ENCODE data around the gene THRA. TPM values are rescaled to one million over a fixed set of nuclear protein-coding genes. Genes with fewer than 3 reads are reported as not detected.

Gene THRA
- total and polyA plus RNA-seq, 11 donors: 50.6 to 105 (median 69.8) TPM

GRCh38 chr17:40072040-40072734, 9.4 kb downstream of the THRA start:
- DNase-seq (peak; percentile 68 to 90 (median 83)), ATAC-seq (peak; percentile 33 to 57 (median 46))
- H3K4me1 ChIP-seq: peaks cover 46 to 100% (median 96%) of the 10 kb centered on the region in 12 donors
- H3K9me3 ChIP-seq: no peaks in the 10 kb centered on the region
- no peaks in the 10 kb centered on the region for H3K27me3 ChIP-seq
- H3K27ac ChIP-seq: peak overlapping the region; percentile 79 to 100 (median 95)
- peaks cover 0 to 22% (median 9%) of the 10 kb centered on the region in 9 donors for H3K36me3 ChIP-seq
- intact Hi-C loops (cut with DNase I): no loop called here
- WGBS, 4 donors: 5 to 17% (median 14%) methylated on average over 9 to 19 of the region's 19 CpGs
- TF ChIP-seq, protein P1, sequence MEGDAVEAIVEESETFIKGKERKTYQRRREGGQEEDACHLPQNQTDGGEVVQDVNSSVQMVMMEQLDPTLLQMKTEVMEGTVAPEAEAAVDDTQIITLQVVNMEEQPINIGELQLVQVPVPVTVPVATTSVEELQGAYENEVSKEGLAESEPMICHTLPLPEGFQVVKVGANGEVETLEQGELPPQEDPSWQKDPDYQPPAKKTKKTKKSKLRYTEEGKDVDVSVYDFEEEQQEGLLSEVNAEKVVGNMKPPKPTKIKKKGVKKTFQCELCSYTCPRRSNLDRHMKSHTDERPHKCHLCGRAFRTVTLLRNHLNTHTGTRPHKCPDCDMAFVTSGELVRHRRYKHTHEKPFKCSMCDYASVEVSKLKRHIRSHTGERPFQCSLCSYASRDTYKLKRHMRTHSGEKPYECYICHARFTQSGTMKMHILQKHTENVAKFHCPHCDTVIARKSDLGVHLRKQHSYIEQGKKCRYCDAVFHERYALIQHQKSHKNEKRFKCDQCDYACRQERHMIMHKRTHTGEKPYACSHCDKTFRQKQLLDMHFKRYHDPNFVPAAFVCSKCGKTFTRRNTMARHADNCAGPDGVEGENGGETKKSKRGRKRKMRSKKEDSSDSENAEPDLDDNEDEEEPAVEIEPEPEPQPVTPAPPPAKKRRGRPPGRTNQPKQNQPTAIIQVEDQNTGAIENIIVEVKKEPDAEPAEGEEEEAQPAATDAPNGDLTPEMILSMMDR (IDR thresholded peaks at IDR 0.05): no peak
- no peak for TF ChIP-seq POLR2A (IDR thresholded peaks at IDR 0.05)
- peak overlapping the region in 9 of 12 donors; percentile 5 to 54 (median 35) for H3K4me3 ChIP-seq

DNA sequence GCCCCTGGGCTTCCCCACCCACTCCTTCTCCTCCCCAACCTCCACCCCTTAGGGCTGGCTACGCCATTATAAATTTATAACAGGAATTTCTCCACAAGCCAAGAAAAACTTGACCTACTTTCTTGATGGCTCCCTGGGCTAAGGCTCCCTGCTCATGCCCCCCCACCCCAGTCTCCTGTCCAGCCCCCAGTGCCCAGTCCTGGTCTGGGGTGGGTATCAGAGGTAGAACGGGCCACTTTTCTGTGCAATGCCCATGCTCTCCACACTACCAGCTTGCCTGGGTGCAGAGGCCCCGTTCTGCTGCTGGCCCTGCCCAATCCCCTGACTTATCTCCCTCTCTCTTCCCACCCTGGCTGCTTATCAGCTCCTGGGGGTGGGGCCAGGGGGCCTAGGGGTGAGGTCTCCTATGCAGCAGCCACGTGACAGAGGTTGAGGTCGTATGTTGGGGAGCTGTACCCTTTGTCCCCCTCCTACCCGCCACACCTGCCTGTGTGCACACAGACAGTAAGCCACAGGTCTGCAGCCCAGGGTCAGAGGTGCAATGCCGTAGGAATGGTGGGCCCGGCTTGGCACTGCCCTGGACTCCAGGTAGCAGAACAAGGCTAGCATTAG, 10.1 kb downstream of the THRA start:
- intact Hi-C loops (cut with DNase I): no loop called here
- no peaks in the 10 kb centered on the region for H3K27me3 ChIP-seq
- peak overlapping the region in 7 of 12 donors; percentile 21 to 54 (median 40) for H3K4me3 ChIP-seq
- TF ChIP-seq POLR2A (IDR thresholded peaks at IDR 0.05): no peak
- TF ChIP-seq, protein P1 (IDR thresholded peaks at IDR 0.05): no peak
- ATAC-seq (peak in 1 of 4 donors; percentile 1), DNase-seq (peak in 3 of 5 donors; percentile 37 to 59 (median 47))
- peaks cover 0 to 29% (median 15%) of the 10 kb centered on the region in 9 donors for H3K36me3 ChIP-seq
- peak overlapping the region; percentile 79 to 100 (median 95) for H3K27ac ChIP-seq
- H3K9me3 ChIP-seq: no peaks in the 10 kb centered on the region
- H3K4me1 ChIP-seq: peaks cover 46 to 100% (median 91%) of the 10 kb centered on the region in 12 donors
- WGBS, 4 donors: 13 to 37% (median 34%) methylated on average over 5 to 8 of the region's 8 CpGs

GRCh38 chr17:40073454-40074174, 10.8 kb downstream of the THRA start:
- DNase-seq (no peak), ATAC-seq (no peak)
- Histone ChIP-seq H3K27me3 (no peaks in the 10 kb centered on the region), H3K4me1 (peaks cover 40 to 95% (median 83%) of the 10 kb centered on the region in 12 donors), H3K4me3 (no peak overlapping the region), H3K27ac (peak overlapping the region; percentile 79 to 100 (median 95)), H3K36me3 (peaks cover 0 to 36% (median 17%) of the 10 kb centered on the region in 9 donors), H3K9me3 (no peaks in the 10 kb centered on the region)
- intact Hi-C loops (cut with DNase I): no loop called here
- WGBS, 4 donors: 71 to 80% (median 74%) methylated on average over 6 to 7 of the region's 7 CpGs
- TF ChIP-seq, protein P1 (IDR thresholded peaks at IDR 0.05): no peak

DNA sequence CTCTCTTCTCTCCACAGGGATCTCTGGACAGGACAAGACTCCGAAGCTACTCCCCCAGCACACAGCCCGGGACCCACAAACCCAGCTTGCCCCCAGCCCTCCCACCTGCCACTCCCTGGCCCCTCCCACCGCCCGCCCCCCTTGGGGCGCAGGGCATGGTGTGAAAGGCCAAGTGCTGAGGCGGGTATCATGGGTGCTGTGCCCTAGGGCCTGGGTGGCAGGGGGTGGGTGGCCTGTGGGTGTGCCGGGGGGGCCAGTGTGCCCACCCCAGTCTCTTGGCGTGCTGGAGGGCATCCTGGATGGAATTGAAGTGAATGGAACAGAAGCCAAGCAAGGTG, 11.4 kb downstream of the THRA start:
- TF ChIP-seq, protein P1 (IDR thresholded peaks at IDR 0.05): no peak
- TF ChIP-seq POLR2A (IDR thresholded peaks at IDR 0.05): no peak
- Histone ChIP-seq H3K4me1 (peaks cover 39 to 90% (median 80%) of the 10 kb centered on the region in 12 donors), H3K27me3 (no peaks in the 10 kb centered on the region), H3K4me3 (no peak overlapping the region), H3K36me3 (peaks cover 0 to 42% (median 22%) of the 10 kb centered on the region in 9 donors), H3K27ac (peak overlapping the region; percentile 62 to 100 (median 95)), H3K9me3 (no peaks in the 10 kb centered on the region)
- DNase-seq (no peak), ATAC-seq (no peak)
- WGBS, 4 donors: 80 to 90% (median 86%) methylated on average over 8 of the region's 8 CpGs
- intact Hi-C loops (cut with DNase I): no loop called here
